C1 segment of cervical spinal cord (tissue), 14 donors: ENCODE measurements around the gene SLK.
A peak's percentile ranks its signal among the peaks of the same experiment; 100 is the strongest.

Source experiments
- DNase-seq, 14 donors: peaks; one replicate each; lab custom pipeline; 2025; lab: John Stamatoyannopoulos, UW

The SLK gene

DNA sequence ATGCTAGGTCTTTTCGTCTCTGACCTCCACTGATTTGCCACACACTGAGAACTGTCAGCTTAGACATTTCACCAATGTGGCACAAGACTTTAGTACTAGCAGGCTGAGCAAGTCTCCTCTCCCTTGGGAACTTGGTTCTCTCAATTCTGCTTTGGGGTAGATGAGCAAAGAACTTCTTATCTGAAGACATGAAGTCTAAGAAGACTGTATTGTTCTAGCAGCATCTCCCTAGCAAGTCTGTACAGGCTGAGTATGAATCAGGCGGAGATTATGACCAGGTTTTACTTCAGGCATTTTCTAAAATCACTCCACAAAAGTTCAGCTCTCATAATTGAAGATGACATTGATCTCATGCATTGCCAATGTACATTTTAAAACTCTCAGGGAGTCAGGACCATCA lies 25.1 kb upstream of the SLK start:
- no peak for DNase-seq

- peak in 1 of 14 donors; percentile 2 for DNase-seq
These were observed 24.1 kb upstream of the SLK start for GRCh38 chr10:103942866-103943265.

DNA sequence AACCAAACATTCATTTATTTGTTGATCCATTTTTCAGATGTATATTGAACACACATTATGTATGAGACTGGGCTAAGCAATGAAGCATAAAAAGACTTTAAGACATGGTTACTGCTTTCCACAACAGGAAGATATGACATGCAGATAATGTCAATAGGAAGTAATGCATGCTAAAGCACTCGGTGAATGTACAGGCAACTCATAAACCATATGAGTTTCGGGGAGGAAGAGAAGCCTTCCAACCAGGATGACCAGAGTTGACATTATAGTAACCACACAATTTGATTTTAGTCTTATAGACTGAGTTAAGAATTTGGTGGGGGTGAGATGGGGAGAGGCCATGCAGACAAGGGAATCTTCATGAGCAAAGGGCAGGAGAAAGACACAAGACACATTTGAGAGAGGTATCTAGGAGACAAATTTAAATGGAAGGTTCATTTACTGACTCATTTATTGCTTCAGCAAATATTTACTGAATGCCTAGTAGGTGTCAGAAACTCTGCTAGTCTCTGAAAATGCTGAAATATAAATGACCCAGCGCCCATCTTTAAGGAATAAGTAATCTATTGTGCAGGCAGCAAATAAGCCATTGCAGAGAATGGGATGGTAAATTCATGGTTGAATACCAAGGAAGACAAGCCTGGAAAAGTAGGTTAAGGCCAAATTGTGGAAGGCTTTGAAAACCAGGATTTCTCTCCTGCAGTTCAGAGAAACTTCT lies 19.0 kb upstream of the SLK start:
- DNase-seq = no peak

DNA sequence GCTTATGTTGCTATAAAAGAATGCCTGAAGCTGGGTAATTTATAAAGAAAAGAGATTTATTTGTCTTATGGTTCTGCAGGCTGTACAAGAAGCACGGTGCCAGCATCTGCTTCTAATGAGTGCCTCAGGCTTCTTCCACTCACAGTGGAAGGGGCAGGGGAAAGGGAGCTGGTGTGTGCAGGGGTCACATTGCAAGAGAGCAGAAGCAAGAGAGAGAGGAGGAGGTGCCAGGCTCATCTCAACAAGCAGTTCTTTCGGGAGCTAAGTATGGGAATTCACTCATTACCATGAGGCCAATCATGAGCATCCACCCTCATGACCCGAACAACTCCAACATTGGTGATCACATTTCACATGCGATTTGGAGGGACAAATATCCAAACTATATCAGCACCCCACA lies 17.2 kb upstream of the SLK start:
- DNase-seq = no peak

- no peak for DNase-seq
These were observed 15.8 kb upstream of the SLK start for GRCh38 chr10:103951183-103951582.

DNA sequence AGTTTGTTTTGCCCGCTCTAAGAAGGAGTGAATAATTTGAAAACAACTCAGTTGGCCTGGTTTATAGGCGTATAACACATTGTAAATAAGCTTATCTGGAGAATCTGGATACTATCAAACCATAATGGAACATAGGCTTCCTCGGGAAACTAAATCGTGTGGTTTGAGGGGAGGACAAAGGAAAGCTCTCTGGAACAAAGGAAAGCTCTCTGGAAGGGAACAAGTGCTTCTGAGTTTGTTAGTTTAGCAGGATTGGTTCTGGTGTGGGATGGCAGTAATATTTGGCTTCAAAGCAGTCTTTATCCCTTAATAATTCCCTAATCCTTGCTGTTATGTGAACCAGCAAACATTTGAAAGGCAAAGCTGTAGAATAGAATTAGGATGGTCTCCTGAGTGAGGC lies 15.0 kb upstream of the SLK start:
- no peak for DNase-seq

GRCh38 chr10:103954543-103954942 lies 12.4 kb upstream of the SLK start:
- no peak for DNase-seq

- DNase-seq = no peak
These were observed 7.9 kb upstream of the SLK start for GRCh38 chr10:103958996-103959395.

GRCh38 chr10:103960103-103960502 lies 6.8 kb upstream of the SLK start:
- DNase-seq = no peak

- DNase-seq = peak in 8 of 14 donors; percentile 25 to 74 (median 50)
These were observed 620 bp downstream of the SLK start for GRCh38 chr10:103967448-103968071.

GRCh38 chr10:103968441-103969391 lies 1.8 kb downstream of the SLK start:
- DNase-seq = peak in 1 of 14 donors; percentile 18

- DNase-seq = peak in 1 of 14 donors; percentile 44
These were observed 2.5 kb downstream of the SLK start for GRCh38 chr10:103969436-103969835.

DNA sequence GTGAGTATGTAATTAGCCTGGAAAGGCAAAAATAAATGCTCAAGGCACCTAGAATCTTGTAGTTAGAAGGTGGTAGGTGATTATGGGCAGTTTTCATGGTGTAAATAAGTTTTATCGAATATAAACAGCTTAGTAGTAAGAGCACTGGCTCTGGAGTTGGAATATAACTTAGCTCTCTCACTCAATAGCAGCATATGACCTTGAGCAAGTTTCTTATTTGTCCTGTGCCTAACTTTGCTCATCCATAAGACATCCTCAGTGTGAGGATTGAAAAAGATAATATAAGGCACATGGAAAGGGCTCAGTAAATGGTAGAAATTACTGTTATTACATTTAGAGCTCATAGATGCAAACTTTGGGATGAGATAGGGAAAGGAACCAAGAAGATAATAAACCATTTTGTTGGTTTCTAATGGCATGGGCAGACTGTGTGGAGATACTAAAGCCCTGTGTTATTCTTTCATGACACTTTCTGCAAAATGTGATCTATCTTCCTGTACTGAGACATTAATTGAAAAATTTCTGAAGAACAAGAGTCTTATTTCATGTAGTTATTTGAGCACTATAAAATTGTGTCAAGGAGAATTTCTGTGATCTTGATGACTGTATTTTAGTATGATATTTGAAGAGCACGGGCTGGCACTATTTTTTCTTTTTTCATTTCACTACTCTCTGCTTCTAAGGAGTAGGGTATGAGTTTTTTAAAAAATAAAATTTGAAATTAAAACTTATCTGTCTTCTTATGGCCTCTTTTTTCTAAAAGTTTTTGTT lies 3.1 kb downstream of the SLK start:
- DNase-seq = peak in 1 of 14 donors; percentile 29

GRCh38 chr10:103975169-103975568 lies 8.2 kb downstream of the SLK start:
- DNase-seq = no peak

- no peak for DNase-seq
These were observed 10.3 kb downstream of the SLK start for GRCh38 chr10:103977204-103977603.

DNA sequence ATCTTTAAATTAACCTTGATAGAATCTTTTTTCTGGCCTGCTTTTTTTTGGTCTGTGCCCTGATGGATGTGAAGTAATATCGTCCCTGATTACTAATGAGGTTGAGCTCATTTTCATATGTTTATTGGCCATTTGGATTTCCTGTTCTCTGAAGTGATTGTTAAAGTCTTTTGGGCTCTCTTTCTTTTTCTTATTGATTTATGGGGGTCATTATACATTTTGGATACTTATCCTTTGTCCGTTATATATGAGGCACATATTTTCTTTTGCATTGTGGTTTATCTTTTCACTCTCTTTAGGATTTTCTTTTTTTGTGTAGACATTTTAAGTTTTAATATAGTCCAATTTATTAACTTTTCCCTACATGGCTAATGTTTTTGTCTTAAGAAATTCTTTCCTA lies 12.6 kb downstream of the SLK start:
- DNase-seq = no peak

DNA sequence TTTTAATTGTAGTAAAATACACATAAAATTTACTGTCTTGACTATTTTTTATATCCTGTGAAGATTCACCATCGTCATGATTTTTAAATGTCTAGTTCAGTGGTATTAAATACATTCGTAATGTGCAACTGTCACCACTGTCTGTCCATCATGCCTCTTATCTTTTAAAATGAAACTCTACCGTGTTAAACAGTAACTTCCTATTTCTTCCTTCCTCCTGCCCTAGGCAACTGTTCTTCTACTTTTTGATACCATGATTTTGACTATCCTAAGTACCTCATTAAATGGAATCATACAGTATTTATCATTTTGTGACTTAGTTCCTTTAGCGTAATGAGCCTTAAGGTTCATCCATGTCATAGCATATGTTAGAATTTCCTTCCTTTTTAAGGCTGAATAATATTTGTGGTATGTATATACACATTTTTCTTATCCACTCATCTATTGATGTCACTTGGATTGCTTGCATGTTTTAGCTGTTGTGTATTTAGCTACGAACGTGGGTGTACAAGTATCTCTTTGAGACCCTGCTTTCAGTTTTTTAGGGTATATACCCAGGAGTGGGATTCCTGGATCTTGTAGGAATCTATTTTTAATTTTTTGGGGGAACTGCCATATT lies 13.5 kb downstream of the SLK start:
- DNase-seq = no peak

GRCh38 chr10:103982639-103983038 lies 15.7 kb downstream of the SLK start:
- DNase-seq = peak in 3 of 14 donors; percentile 2 to 13 (median 11)

GRCh38 chr10:103983367-103983911 lies 16.5 kb downstream of the SLK start:
- DNase-seq = no peak

DNA sequence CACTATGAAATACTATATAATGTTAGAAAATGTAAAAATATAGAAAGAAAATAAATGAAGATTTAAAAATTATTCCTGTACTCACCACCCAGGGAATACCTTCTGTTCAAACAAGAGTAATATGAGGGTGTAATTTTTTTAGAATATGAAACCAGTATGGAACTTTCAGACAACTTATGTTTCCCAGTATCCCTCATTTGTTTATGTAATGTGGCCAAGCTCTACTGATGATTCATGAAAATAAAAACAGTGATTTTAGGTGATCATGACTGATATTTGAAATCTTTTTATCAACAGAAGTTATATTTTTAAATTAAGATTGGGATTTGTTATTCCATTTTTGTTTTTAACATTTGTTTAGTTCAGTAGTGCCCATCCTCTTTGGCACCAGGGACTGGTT lies 18.8 kb downstream of the SLK start:
- DNase-seq = no peak

DNA sequence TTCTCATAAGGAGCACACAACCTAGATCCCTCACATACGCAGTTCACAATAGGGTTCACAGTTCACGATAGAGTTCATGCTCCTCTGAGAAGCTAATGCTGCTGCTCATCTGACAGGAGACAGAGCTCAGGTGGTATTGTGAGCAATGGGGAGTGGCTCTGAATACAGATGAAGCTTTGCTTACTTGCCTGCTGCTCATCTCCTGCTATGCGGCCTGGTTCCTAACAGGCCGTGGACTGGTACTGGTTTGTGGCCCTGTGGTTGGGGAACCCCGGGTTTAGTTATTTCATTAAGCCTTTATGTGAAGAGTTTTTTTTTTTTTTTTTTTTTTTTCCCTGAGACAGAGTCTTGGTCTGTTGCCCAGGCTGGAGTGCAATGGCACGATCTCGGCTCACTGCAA lies 19.4 kb downstream of the SLK start:
- DNase-seq = no peak
